Common myeloid progenitor, CD34-positive (primary cell): ENCODE data around the gene SIRT1. TPM values are rescaled to one million over a fixed set of nuclear protein-coding genes. Genes with fewer than 3 reads are reported as not detected.
"Not testable (repeated sequence)": the region's sequence is repeated elsewhere in the genome, so short reads cannot be mapped to it uniquely, and the experiment has no call there.

Source experiments
- CTCF ChIA-PET: fragments of 350-600 bp; sonication (Branson Sonifier 250); formaldehyde crosslinking; loops from one replicate; lab custom pipeline; 2021; ENCODE audit warnings: antibody characterized with exemption; lab: Charles Lee
- POLR2A ChIA-PET: fragments of 350-600 bp; sonication (Branson Sonifier 250); formaldehyde crosslinking; loops from one replicate; lab custom pipeline; 2021; ENCODE audit warnings: antibody characterized with exemption; lab: Charles Lee
- DNase-seq, 3 donors: peaks; one replicate each; pipeline versions ENCODE4 v3.0.0 to v3.0.0-alpha.2; 2013
- H3K27ac ChIP-seq, 2 experiments: 1 replicate in 1 of 2; 2 replicates in 1 of 2; pipeline ENCODE4 v1.7.0; 2013; ENCODE audit warnings: inconsistent platforms in 2 of 2, low read length in 2 of 2, mild to moderate bottlenecking in 2 of 2, low read depth in 1 of 2, moderate library complexity in 1 of 2; ENCODE audit not compliant: severe bottlenecking in 2 of 2, insufficient read depth in 1 of 2, poor library complexity in 1 of 2
- H3K27me3 ChIP-seq, 5 experiments: replicated peaks in 2 of 5; 1 replicate in 3 of 5; 2 replicates in 2 of 5; pipeline versions ENCODE4 v1.6.1 to v1.7.0; 2013; ENCODE audit warnings: low read length in 4 of 5, mild to moderate bottlenecking in 2 of 5, moderate library complexity in 2 of 5, inconsistent platforms in 1 of 5; ENCODE audit not compliant: insufficient read depth in 5 of 5, control insufficient read depth in 4 of 5
- H3K36me3 ChIP-seq, 4 experiments: 1 replicate in 2 of 4; 2 replicates in 2 of 4; pipeline versions ENCODE4 v1.6.1 to v1.7.0; 2013; ENCODE audit warnings: low read length in 3 of 4, control low read depth in 1 of 4, mild to moderate bottlenecking in 1 of 4; ENCODE audit not compliant: control insufficient read depth in 4 of 4, insufficient read depth in 4 of 4
- H3K4me1 ChIP-seq, 4 experiments: 1 replicate in 3 of 4; 2 replicates in 1 of 4; pipeline versions ENCODE4 v1.6.1 to v1.7.1; 2013; ENCODE audit warnings: low read length in 3 of 4, mild to moderate bottlenecking in 3 of 4, control low read depth in 1 of 4, inconsistent platforms in 1 of 4, moderate library complexity in 1 of 4; ENCODE audit not compliant: control insufficient read depth in 4 of 4, insufficient read depth in 4 of 4; ENCODE audit errors: control extremely low read depth in 1 of 4
- H3K4me3 ChIP-seq, 7 experiments: 1 replicate in 4 of 7; 2 replicates in 3 of 7; pipeline versions ENCODE4 v1.5.1 to v1.7.0; 2013; ENCODE audit warnings: mild to moderate bottlenecking in 7 of 7, low read length in 6 of 7, moderate library complexity in 6 of 7, inconsistent platforms in 2 of 7, low read depth in 2 of 7, control low read depth in 1 of 7; ENCODE audit not compliant: insufficient read depth in 4 of 7, control insufficient read depth in 1 of 7; ENCODE audit errors: extremely low read depth in 1 of 7
- H3K9me3 ChIP-seq, 5 experiments: 1 replicate in 4 of 5; 2 replicates in 1 of 5; pipeline versions ENCODE4 v1.6.1 to v1.7.1; 2013; ENCODE audit warnings: low read length in 4 of 5, mild to moderate bottlenecking in 2 of 5, inconsistent platforms in 1 of 5, low read depth in 1 of 5, moderate library complexity in 1 of 5; ENCODE audit not compliant: control insufficient read depth in 4 of 5, insufficient read depth in 2 of 5; ENCODE audit errors: control extremely low read depth in 1 of 5
- WGBS: methylation state at CpG from one replicate; pipeline ENCODE4 v1.1.5; 2013; ENCODE audit not compliant: insufficient coverage; 5-methylcytosine and 5-hydroxymethylcytosine counted together
- polyA plus RNA-seq: library from polyadenylated mRNA; unstranded; fragments of 120-200 nt; gene quantifications from one replicate; pipeline ENCODE4 v1.2.1, GENCODE V29; 2013

The SIRT1 gene
- 21.5 TPM for polyA plus RNA-seq

GRCh38 chr10:67884313-67884841 lies at the start of gene SIRT1:
Gene SIRT1, plus strand, starts transcription at chr10:67884656. Its CDS starts 66 bp downstream, at chr10:67884722.
- ChIA-PET CTCF (interaction anchor here (0.9 to 2.8 kb wide), 7 partner anchors 9 to 29 kb away, joined by 3 to 16 read pairs (median 4); no protein-coding TSS in a partner anchor), POLR2A (no interaction called here)
- H3K9me3 ChIP-seq, result no peaks in the 10 kb centered on the region
- peak within 1 kb of the TSS; percentile 66 to 76 for H3K27ac ChIP-seq
- peak within 1 kb of the TSS; percentile 76 to 93 (median 84) for H3K4me3 ChIP-seq
- H3K27me3 ChIP-seq, result no peaks in the 10 kb centered on the region
- H3K36me3 ChIP-seq, result peaks cover 5 to 25% (median 17%) of the 10 kb centered on the region in 4 experiments
- WGBS, result under 1% methylated on average over 55 of the region's 62 CpGs
- peaks cover 2 to 13% (median 10%) of the 10 kb centered on the region in 4 experiments for H3K4me1 ChIP-seq
- peak; percentile 94 to 97 (median 97) for DNase-seq

- peaks cover 4 to 13% (median 5%) of the 10 kb centered on the region in 4 experiments for H3K4me1 ChIP-seq
- H3K9me3 ChIP-seq, POLR2A ChIA-PET, H3K27me3 ChIP-seq, H3K27ac ChIP-seq, DNase-seq, H3K36me3 ChIP-seq: not testable (repeated sequence)
- CTCF ChIA-PET, result interaction anchor here (0.6 to 0.7 kb wide), 3 partner anchors 267 to 500 kb away, joined by 3 to 4 read pairs (median 3); no protein-coding TSS in a partner anchor
- peak overlapping the region in 2 of 7 experiments; percentile 13 to 48 for H3K4me3 ChIP-seq
- WGBS, result 67% methylated on average over 1 of the region's 6 CpGs
Measured at GRCh38 chr10:67835541-67836394, 48.7 kb upstream of the SIRT1 start.

GRCh38 chr10:67836488-67836887 lies 48.0 kb upstream of the SIRT1 start:
- peaks cover 0 to 2% (median 0%) of the 10 kb centered on the region in 5 experiments for H3K9me3 ChIP-seq
- POLR2A ChIA-PET, result no interaction called here
- DNase-seq, result no peak
- H3K27ac ChIP-seq, result no peak overlapping the region
- no peaks in the 10 kb centered on the region for H3K27me3 ChIP-seq
- no CpG with 5 or more reads among the region's 2 CpGs for WGBS
- CTCF ChIA-PET, result interaction anchor here (0.6 kb wide), 2 partner anchors 278 to 500 kb away, joined by 3 to 4 read pairs; no protein-coding TSS in a partner anchor
- H3K4me3 ChIP-seq, result peak overlapping the region in 2 of 7 experiments; percentile 19 to 48
- H3K36me3 ChIP-seq, result no peaks in the 10 kb centered on the region
- H3K4me1 ChIP-seq, result peaks cover 4 to 13% (median 5%) of the 10 kb centered on the region in 4 experiments

- Histone ChIP-seq H3K27me3 (no peaks in the 10 kb centered on the region), H3K4me1 (peaks cover 4 to 13% (median 5%) of the 10 kb centered on the region in 4 experiments), H3K4me3 (peak overlapping the region in 4 of 7 experiments; percentile 24 to 69 (median 49)), H3K9me3 (peaks cover 0 to 6% (median 0%) of the 10 kb centered on the region in 5 experiments), H3K27ac (no peak overlapping the region), H3K36me3 (no peaks in the 10 kb centered on the region)
- no peak for DNase-seq
- POLR2A ChIA-PET, result no interaction called here
- CTCF ChIA-PET, result interaction anchor here (0.9 kb wide), 1 partner anchor 374 kb away, joined by 3 read pairs; no protein-coding TSS in a partner anchor
- no CpG with 5 or more reads among the region's 1 CpG for WGBS
Measured at GRCh38 chr10:67836972-67837371, 47.5 kb upstream of the SIRT1 start.

GRCh38 chr10:67837541-67838314 lies 46.7 kb upstream of the SIRT1 start, which contains the start of gene DNAJC12:
Gene DNAJC12, minus strand, starts transcription at chr10:67838188. Its CDS starts 177 bp downstream, at chr10:67838011.
- no peaks in the 10 kb centered on the region for H3K36me3 ChIP-seq
- ChIA-PET CTCF (interaction anchor here (0.9 kb wide), 1 partner anchor 373 kb away, joined by 3 read pairs; no protein-coding TSS in a partner anchor), POLR2A (no interaction called here)
- H3K4me1 ChIP-seq, result peaks cover 4 to 13% (median 5%) of the 10 kb centered on the region in 4 experiments
- peak within 1 kb of the TSS in 6 of 7 experiments; percentile 16 to 69 (median 49) for H3K4me3 ChIP-seq
- H3K27me3 ChIP-seq, result no peaks in the 10 kb centered on the region
- peaks cover 0 to 6% (median 0%) of the 10 kb centered on the region in 5 experiments for H3K9me3 ChIP-seq
- no CpG with 5 or more reads among the region's 5 CpGs for WGBS
- peak; percentile 30 to 80 (median 73) for DNase-seq
- H3K27ac ChIP-seq, result no peak within 1 kb of the TSS

GRCh38 chr10:67839511-67839910 lies 44.9 kb upstream of the SIRT1 start:
- H3K36me3 ChIP-seq, H3K4me3 ChIP-seq, H3K27ac ChIP-seq, H3K9me3 ChIP-seq, POLR2A ChIA-PET, DNase-seq, H3K27me3 ChIP-seq, CTCF ChIA-PET: not testable (repeated sequence)
- peaks cover 4 to 13% (median 5%) of the 10 kb centered on the region in 4 experiments for H3K4me1 ChIP-seq
- WGBS, result 100% methylated on average over 8 of the region's 12 CpGs
